ENCODE data around the gene NUP214. TPM values are rescaled to one million over a fixed set of nuclear protein-coding genes. Genes with fewer than 3 reads are reported as not detected.

Gene NUP214
- total RNA-seq, 1 donor from 2014 or later, result 67.1 TPM

DNA sequence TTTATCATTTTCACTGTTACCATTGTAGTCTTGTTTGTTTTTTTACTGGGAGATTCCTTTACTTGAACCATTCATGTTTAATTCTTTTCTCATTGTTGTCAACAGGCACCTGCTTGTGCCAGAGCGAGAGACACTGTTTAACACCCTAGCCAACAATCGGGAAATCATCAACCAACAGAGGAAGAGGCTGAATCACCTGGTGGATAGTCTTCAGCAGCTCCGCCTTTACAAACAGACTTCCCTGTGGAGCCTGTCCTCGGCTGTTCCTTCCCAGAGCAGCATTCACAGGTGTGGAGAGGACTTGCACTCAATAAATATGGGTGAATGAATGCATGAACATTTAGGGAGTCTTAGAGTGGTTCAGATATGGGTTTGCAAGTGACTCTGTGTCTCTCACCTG lies 37.5 kb downstream of the NUP214 start:
- DNase-seq (ENCODE audit: extremely low spot score, unreplicated experiment), result no peak
- Mint-ChIP-seq H3K27me3 (no peaks in the 10 kb centered on the region), H3K36me3 (peaks cover 14% of the 10 kb centered on the region), H3K4me3 (no peak overlapping the region), H3K27ac (no peak overlapping the region), H3K4me1 (ENCODE audit: unreplicated experiment) (no peaks in the 10 kb centered on the region), H3K9me3 (no peaks in the 10 kb centered on the region)
- TF ChIP-seq, protein P1, sequence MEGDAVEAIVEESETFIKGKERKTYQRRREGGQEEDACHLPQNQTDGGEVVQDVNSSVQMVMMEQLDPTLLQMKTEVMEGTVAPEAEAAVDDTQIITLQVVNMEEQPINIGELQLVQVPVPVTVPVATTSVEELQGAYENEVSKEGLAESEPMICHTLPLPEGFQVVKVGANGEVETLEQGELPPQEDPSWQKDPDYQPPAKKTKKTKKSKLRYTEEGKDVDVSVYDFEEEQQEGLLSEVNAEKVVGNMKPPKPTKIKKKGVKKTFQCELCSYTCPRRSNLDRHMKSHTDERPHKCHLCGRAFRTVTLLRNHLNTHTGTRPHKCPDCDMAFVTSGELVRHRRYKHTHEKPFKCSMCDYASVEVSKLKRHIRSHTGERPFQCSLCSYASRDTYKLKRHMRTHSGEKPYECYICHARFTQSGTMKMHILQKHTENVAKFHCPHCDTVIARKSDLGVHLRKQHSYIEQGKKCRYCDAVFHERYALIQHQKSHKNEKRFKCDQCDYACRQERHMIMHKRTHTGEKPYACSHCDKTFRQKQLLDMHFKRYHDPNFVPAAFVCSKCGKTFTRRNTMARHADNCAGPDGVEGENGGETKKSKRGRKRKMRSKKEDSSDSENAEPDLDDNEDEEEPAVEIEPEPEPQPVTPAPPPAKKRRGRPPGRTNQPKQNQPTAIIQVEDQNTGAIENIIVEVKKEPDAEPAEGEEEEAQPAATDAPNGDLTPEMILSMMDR (conservative IDR thresholded peaks at IDR 0.05), result no peak

DNA sequence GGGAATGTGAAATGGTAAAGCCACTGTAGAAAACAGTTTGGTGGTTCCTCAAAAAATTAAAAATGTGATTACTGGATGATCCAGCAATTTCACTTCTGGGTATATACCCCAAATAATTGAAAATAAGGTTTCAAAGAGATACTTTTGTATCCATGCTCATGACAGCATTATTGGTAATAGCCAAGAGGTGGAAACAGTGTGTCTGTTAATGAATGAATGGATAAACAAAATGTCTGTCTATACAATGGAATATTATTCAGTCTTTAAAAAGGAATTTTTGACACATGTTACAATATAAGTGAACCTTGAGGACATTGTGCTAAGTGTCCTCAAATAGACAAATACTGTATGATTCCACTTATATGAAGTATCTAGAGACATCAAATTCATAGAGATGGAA lies 40.1 kb downstream of the NUP214 start:
- DNase-seq (ENCODE audit: extremely low spot score, unreplicated experiment), result no peak
- TF ChIP-seq, protein P1 (conservative IDR thresholded peaks at IDR 0.05), result no peak
- H3K27me3 Mint-ChIP-seq, result no peaks in the 10 kb centered on the region
- H3K4me1 Mint-ChIP-seq (ENCODE audit: unreplicated experiment), result no peaks in the 10 kb centered on the region
- peaks cover 19% of the 10 kb centered on the region for H3K36me3 Mint-ChIP-seq
- H3K4me3 Mint-ChIP-seq, result no peak overlapping the region
- no peak overlapping the region for H3K27ac Mint-ChIP-seq
- H3K9me3 Mint-ChIP-seq, result no peaks in the 10 kb centered on the region

DNA sequence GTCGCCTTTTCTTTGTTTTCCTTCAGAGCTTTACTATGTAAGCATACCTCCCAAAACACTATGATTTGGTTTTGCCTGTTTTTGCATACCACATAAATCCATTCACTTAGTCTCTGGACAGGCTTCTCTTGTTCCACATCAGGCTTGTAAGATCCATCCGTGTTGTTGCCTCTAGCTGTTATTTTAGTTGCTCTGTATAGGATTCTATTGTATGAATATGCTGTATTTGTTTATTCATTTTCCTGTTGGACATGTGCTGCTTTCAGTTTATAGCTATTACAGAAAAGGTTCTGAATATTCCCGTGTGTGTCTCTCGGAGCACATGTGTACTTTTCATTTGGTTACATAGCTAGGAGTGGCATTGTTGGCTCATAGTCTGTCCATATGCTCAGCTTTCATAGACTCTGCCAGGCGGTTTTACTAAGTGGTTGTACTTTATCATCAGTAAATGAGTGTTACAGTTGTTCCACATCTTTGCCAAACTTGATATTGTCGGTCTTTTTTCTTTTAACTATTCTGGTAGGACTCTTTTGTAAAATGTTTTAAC lies 41.8 kb downstream of the NUP214 start:
- Mint-ChIP-seq H3K4me3 (no peak overlapping the region), H3K36me3 (peaks cover 28% of the 10 kb centered on the region), H3K4me1 (ENCODE audit: unreplicated experiment) (no peaks in the 10 kb centered on the region), H3K27me3 (no peaks in the 10 kb centered on the region), H3K9me3 (no peaks in the 10 kb centered on the region), H3K27ac (peak overlapping the region; percentile 19)
- DNase-seq (ENCODE audit: extremely low spot score, unreplicated experiment), result no peak
- TF ChIP-seq, protein P1 (conservative IDR thresholded peaks at IDR 0.05), result no peak

DNA sequence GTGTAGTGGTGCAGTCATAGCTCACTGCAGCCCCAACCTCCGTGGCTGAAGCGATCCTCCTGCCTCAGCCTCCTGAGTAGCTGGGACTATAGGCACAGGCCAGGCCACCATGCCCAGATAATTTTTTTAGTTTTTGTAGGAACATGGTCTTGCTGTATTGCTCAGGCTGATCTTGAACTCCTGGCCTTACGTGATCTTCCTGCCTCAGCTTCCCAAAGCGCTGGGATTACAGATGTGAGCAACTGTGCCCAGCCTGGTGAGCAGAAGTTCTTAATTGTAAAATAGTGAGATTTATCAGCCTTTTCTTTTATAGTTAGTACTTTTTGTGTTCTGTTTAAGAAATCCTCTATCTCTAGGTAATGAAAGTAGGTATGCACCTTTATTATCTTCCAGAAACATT lies 42.5 kb downstream of the NUP214 start:
- no peaks in the 10 kb centered on the region for H3K4me1 Mint-ChIP-seq (ENCODE audit: unreplicated experiment)
- no peaks in the 10 kb centered on the region for H3K9me3 Mint-ChIP-seq
- no peak for DNase-seq (ENCODE audit: extremely low spot score, unreplicated experiment)
- H3K27ac Mint-ChIP-seq, result peak overlapping the region; percentile 19
- H3K27me3 Mint-ChIP-seq, result no peaks in the 10 kb centered on the region
- TF ChIP-seq, protein P1 (conservative IDR thresholded peaks at IDR 0.05), result no peak
- no peak overlapping the region for H3K4me3 Mint-ChIP-seq
- H3K36me3 Mint-ChIP-seq, result peaks cover 29% of the 10 kb centered on the region

DNA sequence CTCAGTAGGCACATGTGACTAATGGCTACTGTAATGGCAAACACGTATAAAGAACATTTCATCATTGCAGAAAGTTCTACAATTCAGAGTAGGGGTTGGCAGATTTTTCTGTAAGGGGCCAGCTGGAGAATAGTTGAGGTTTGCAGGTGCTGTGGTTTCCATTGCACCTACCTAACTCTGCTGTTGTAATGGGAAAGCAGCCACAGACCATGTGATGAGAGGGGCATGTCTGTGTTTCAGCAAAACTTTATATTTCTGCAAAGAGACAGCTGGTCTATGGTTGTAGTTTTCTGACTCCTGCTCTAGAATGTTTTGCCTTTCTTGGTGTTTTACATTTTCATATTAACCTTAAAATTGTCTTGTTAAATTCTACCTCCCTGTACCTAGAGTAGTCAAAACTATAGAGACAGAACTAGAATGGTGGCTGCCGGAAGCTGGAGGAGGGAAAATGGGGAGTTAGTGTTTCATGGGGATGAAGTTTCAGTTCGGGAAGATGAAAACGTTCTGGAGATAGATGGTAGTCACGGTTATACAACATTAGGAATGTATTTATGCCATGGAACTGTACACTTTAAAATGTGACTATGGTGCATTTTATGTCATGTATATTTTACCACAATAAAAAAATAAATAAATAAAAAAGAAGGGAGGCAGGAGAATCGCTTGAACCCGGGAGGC lies 44.3 kb downstream of the NUP214 start:
- H3K4me3 Mint-ChIP-seq, result no peak overlapping the region
- no peak overlapping the region for H3K27ac Mint-ChIP-seq
- TF ChIP-seq, protein P1 (conservative IDR thresholded peaks at IDR 0.05), result no peak
- DNase-seq (ENCODE audit: extremely low spot score, unreplicated experiment), result no peak
- H3K27me3 Mint-ChIP-seq, result no peaks in the 10 kb centered on the region
- H3K9me3 Mint-ChIP-seq, result no peaks in the 10 kb centered on the region
- peaks cover 26% of the 10 kb centered on the region for H3K36me3 Mint-ChIP-seq
- no peaks in the 10 kb centered on the region for H3K4me1 Mint-ChIP-seq (ENCODE audit: unreplicated experiment)
